HG03159 (cell line): ENCODE measurements around the gene ATPAF1.
"Not testable (repeated sequence)": the region's sequence is repeated elsewhere in the genome, so short reads cannot be mapped to it uniquely, and the experiment has no call there.

Source experiments
- ATAC-seq: cut with Tn5 transposase; IDR thresholded peaks from one replicate; pipeline ENCODE4 v1.9.1; 2021; ENCODE audit warnings: mild to moderate bottlenecking, moderate library complexity; ENCODE audit not compliant: unreplicated experiment

The ATPAF1 gene

GRCh38 chr1:46667782-46668760 lies at the start of gene ATPAF1:
Gene ATPAF1 (minus strand): TSS chr1:46668364. CDS start chr1:46668322, 42 bp downstream.
- peak; percentile 78 for ATAC-seq

GRCh38 chr1:46717654-46718053 lies 49.5 kb upstream of the ATPAF1 start:
- ATAC-seq, result no peak

GRCh38 chr1:46714976-46715375 lies 46.8 kb upstream of the ATPAF1 start:
- ATAC-seq, result no peak

- ATAC-seq, result no peak
Observed at GRCh38 chr1:46708121-46708520, 40.0 kb upstream of the ATPAF1 start.

GRCh38 chr1:46705408-46705807 lies 37.2 kb upstream of the ATPAF1 start:
- ATAC-seq, result no peak

GRCh38 chr1:46703927-46704641 lies 35.9 kb upstream of the ATPAF1 start:
- ATAC-seq, result no peak

GRCh38 chr1:46699666-46700065 lies 31.5 kb upstream of the ATPAF1 start:
- ATAC-seq, result no peak

- no peak for ATAC-seq
Observed at GRCh38 chr1:46697053-46697452, 28.9 kb upstream of the ATPAF1 start.

GRCh38 chr1:46694676-46695075 lies 26.5 kb upstream of the ATPAF1 start:
- ATAC-seq, result not testable (repeated sequence)

GRCh38 chr1:46692811-46693770 lies 24.9 kb upstream of the ATPAF1 start:
- ATAC-seq, result no peak

- no peak for ATAC-seq
Observed at GRCh38 chr1:46691997-46692790, 24.0 kb upstream of the ATPAF1 start.

GRCh38 chr1:46690931-46691421 lies 22.8 kb upstream of the ATPAF1 start:
- no peak for ATAC-seq

GRCh38 chr1:46689897-46690296 lies 21.7 kb upstream of the ATPAF1 start:
- ATAC-seq, result no peak

- ATAC-seq, result no peak
Observed at GRCh38 chr1:46689356-46689755, 21.2 kb upstream of the ATPAF1 start.

GRCh38 chr1:46687921-46688509 lies 19.9 kb upstream of the ATPAF1 start:
- no peak for ATAC-seq

GRCh38 chr1:46687093-46687659 lies 19.0 kb upstream of the ATPAF1 start:
- ATAC-seq, result no peak

GRCh38 chr1:46686255-46686654 lies 18.1 kb upstream of the ATPAF1 start:
- no peak for ATAC-seq

GRCh38 chr1:46684670-46685069 lies 16.5 kb upstream of the ATPAF1 start:
- ATAC-seq, result no peak

- ATAC-seq, result no peak
Observed at GRCh38 chr1:46682064-46682463, 13.9 kb upstream of the ATPAF1 start.
